ENCODE measurements around the gene IFT57. TPM values are rescaled to one million over a fixed set of nuclear protein-coding genes. Genes with fewer than 3 reads are reported as not detected.

The IFT57 gene
- total and polyA plus RNA-seq, 4 experiments from 2014 or later = 24.1 to 55.2 (median 38.5) TPM

DNA sequence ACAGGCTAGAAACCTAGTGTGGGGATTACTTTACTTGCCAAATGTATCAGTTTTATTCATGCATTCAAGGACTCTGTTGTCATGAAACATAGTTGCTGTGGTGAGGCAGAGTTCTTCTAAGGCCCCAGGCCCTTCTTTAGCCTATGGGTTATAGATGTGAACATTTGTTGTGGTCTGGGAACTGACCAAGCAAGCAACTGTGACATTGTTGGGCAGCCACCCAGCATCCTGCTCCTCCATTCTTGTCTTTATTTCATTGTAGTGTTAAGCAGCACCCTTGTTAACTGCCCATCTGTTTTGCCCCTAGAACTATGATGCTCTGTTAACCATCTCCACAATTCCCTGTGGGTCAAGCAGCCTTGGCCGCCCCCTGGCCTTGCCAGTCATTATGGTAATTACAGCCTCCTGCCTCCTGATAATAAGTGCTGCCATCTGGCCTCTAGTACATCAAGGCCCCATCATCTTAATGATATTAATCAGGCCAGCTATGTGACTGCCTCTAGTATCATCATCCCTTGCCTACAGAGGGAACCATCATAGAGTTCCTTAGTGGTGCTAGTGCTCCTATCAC, 12.2 kb upstream of the IFT57 start:
- H3K4me3 ChIP-seq (ENCODE audit: low read length in 2 of 2) = no peak overlapping the region
- no peaks in the 10 kb centered on the region for H3K9me3 ChIP-seq (ENCODE audit: control insufficient read depth in 1 of 2, low read length in 2 of 2)
- H3K9me3 Mint-ChIP-seq = peaks cover 0 to 4% (median 0%) of the 10 kb centered on the region in 8 donors
- H3K27me3 ChIP-seq (ENCODE audit: insufficient read depth, low read length) = no peaks in the 10 kb centered on the region
- DNase-seq = no peak
- no peaks in the 10 kb centered on the region for H3K36me3 Mint-ChIP-seq
- intact Hi-C loops (cut with micrococcal nuclease) = no loop called here
- H3K36me3 ChIP-seq (ENCODE audit: insufficient read depth, low read length) = no peaks in the 10 kb centered on the region
- H3K27ac ChIP-seq (ENCODE audit: low read depth, low read length) = no peak overlapping the region
- H3K4me1 ChIP-seq (ENCODE audit: insufficient read depth, low read length) = no peaks in the 10 kb centered on the region
- H3K4me3 Mint-ChIP-seq = no peak overlapping the region
- peaks cover 0 to 1% of the 10 kb centered on the region in 2 donors for H3K27me3 Mint-ChIP-seq
- ChIA-PET CTCF (ENCODE audit: partially characterized antibody) (no interaction called here), POLR2A (ENCODE audit: partially characterized antibody) (no interaction called here)
- no peaks in the 10 kb centered on the region for H3K4me1 Mint-ChIP-seq
- peak overlapping the region in 2 of 7 donors; percentile 43 to 61 for H3K27ac Mint-ChIP-seq

DNA sequence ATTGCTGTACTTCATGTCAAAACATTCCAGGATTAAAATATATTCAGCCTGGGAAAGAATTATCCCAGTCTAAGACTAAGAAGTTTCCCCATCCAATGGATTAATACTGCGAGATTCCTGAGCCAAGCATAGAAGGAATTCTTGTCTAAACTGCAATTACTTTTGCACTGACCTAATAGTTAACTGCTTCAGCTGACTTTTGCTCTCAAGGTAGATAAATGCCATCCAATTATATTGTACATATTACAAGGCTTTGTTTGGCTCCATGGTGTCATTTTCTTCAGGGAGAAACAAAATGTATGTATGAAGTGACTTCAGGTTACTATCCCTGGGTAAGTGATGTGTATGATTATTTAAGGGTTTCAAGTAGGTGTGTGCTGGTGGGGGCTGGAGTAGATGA, 6.1 kb upstream of the IFT57 start:
- peak overlapping the region in 1 of 8 donors; percentile 18 for H3K4me3 Mint-ChIP-seq
- H3K27me3 Mint-ChIP-seq = peaks cover 0 to 1% of the 10 kb centered on the region in 2 donors
- Histone ChIP-seq H3K36me3 (ENCODE audit: insufficient read depth, low read length) (no peaks in the 10 kb centered on the region), H3K4me1 (ENCODE audit: insufficient read depth, low read length) (peaks cover 16% of the 10 kb centered on the region), H3K27me3 (ENCODE audit: insufficient read depth, low read length) (no peaks in the 10 kb centered on the region), H3K4me3 (ENCODE audit: low read length in 2 of 2) (no peak overlapping the region), H3K9me3 (ENCODE audit: control insufficient read depth in 1 of 2, low read length in 2 of 2) (no peaks in the 10 kb centered on the region), H3K27ac (ENCODE audit: low read depth, low read length) (no peak overlapping the region)
- peaks cover 15 to 17% (median 16%) of the 10 kb centered on the region in 4 donors for H3K4me1 Mint-ChIP-seq
- H3K27ac Mint-ChIP-seq = peak overlapping the region in 1 of 7 donors; percentile 30
- no peaks in the 10 kb centered on the region for H3K9me3 Mint-ChIP-seq
- ChIA-PET CTCF (ENCODE audit: partially characterized antibody) (interaction anchor here (1.5 kb wide), 1 partner anchor 300 kb away, joined by 4 read pairs; no protein-coding TSS in a partner anchor), POLR2A (ENCODE audit: partially characterized antibody) (interaction anchor here (1.3 kb wide), 1 partner anchor 138 kb away, joined by 3 read pairs; no protein-coding TSS in a partner anchor)
- DNase-seq = no peak
- intact Hi-C loops (cut with micrococcal nuclease) = no loop called here
- H3K36me3 Mint-ChIP-seq = no peaks in the 10 kb centered on the region

DNA sequence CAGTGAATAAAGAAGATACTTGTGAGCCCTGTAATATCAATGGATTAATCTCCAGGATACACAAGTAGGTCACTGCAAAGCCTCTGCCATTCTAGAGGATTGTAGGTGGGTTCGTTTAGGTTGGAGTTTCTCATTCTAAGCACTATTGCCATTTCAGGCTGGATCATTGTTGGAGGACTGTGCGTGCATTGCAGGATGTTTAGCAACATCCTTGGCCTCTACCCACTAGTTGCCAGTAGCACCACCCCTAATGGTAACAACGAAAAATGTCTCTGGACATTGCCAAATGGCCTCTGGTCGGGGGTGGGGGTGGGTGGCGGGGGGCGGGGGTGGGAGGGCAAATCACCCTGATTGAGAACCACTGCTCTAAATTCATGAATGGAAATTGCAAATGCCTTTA, 4.9 kb upstream of the IFT57 start:
- Histone ChIP-seq H3K9me3 (ENCODE audit: control insufficient read depth in 1 of 2, low read length in 2 of 2) (no peaks in the 10 kb centered on the region), H3K27ac (ENCODE audit: low read depth, low read length) (no peak overlapping the region), H3K4me3 (ENCODE audit: low read length in 2 of 2) (no peak overlapping the region), H3K4me1 (ENCODE audit: insufficient read depth, low read length) (peaks cover 20% of the 10 kb centered on the region), H3K36me3 (ENCODE audit: insufficient read depth, low read length) (no peaks in the 10 kb centered on the region), H3K27me3 (ENCODE audit: insufficient read depth, low read length) (no peaks in the 10 kb centered on the region)
- peaks cover 17 to 27% (median 22%) of the 10 kb centered on the region in 4 donors for H3K4me1 Mint-ChIP-seq
- no peak overlapping the region for H3K4me3 Mint-ChIP-seq
- H3K27me3 Mint-ChIP-seq = peaks cover 1% of the 10 kb centered on the region in 2 donors
- no peak overlapping the region for H3K27ac Mint-ChIP-seq
- H3K9me3 Mint-ChIP-seq = no peaks in the 10 kb centered on the region
- intact Hi-C loops (cut with micrococcal nuclease) = no loop called here
- DNase-seq = no peak
- peaks cover 0 to 7% of the 10 kb centered on the region in 2 donors for H3K36me3 Mint-ChIP-seq
- POLR2A ChIA-PET (ENCODE audit: partially characterized antibody) = interaction anchor here (0.7 kb wide), 1 partner anchor 134 kb away, joined by 3 read pairs; no protein-coding TSS in a partner anchor
- CTCF ChIA-PET (ENCODE audit: partially characterized antibody) = no interaction called here

DNA sequence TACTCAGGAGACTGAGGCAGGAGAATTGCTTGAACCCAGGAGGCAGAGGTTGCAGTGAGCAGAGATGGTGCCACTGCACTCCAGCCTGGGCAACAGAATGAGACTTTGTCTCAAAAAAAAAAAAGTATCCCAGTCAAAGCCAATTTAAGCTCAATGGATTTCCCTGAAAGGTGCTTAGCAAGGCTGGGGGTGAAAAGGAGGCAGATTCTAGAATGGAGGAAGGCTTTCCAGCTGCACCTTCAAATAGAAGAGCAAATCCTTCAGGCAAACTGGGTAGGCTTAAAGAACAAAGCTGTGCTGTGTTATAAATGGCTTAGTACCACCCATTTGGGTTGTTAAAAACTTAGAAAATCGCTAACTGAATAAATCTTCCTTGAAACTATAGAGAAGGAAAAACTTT, 3.0 kb upstream of the IFT57 start:
- Histone ChIP-seq H3K36me3 (ENCODE audit: insufficient read depth, low read length) (no peaks in the 10 kb centered on the region), H3K27me3 (ENCODE audit: insufficient read depth, low read length) (no peaks in the 10 kb centered on the region), H3K4me1 (ENCODE audit: insufficient read depth, low read length) (peaks cover 34% of the 10 kb centered on the region), H3K9me3 (ENCODE audit: control insufficient read depth in 1 of 2, low read length in 2 of 2) (no peaks in the 10 kb centered on the region), H3K4me3 (ENCODE audit: low read length in 2 of 2) (no peak overlapping the region), H3K27ac (ENCODE audit: low read depth, low read length) (no peak overlapping the region)
- intact Hi-C loops (cut with micrococcal nuclease) = no loop called here
- DNase-seq = no peak
- peaks cover 0 to 1% of the 10 kb centered on the region in 2 donors for H3K27me3 Mint-ChIP-seq
- peak overlapping the region in 3 of 8 donors; percentile 10 to 97 (median 18) for H3K4me3 Mint-ChIP-seq
- peaks cover 28 to 46% (median 37%) of the 10 kb centered on the region in 4 donors for H3K4me1 Mint-ChIP-seq
- H3K9me3 Mint-ChIP-seq = peaks cover 0 to 1% (median 0%) of the 10 kb centered on the region in 8 donors
- H3K36me3 Mint-ChIP-seq = peaks cover 0 to 12% of the 10 kb centered on the region in 2 donors
- CTCF ChIA-PET (ENCODE audit: partially characterized antibody) = interaction anchor here (1.0 to 1.7 kb wide), 7 partner anchors 76 to 297 kb away, joined by 3 to 4 read pairs (median 3); no protein-coding TSS in a partner anchor
- POLR2A ChIA-PET (ENCODE audit: partially characterized antibody) = interaction anchor here (0.6 to 6.1 kb wide), 7 partner anchors 10 to 134 kb away, joined by 3 to 133 read pairs (median 8); partner anchors contain the start of gene CD47
- peak overlapping the region; percentile 28 to 100 (median 100) for H3K27ac Mint-ChIP-seq

DNA sequence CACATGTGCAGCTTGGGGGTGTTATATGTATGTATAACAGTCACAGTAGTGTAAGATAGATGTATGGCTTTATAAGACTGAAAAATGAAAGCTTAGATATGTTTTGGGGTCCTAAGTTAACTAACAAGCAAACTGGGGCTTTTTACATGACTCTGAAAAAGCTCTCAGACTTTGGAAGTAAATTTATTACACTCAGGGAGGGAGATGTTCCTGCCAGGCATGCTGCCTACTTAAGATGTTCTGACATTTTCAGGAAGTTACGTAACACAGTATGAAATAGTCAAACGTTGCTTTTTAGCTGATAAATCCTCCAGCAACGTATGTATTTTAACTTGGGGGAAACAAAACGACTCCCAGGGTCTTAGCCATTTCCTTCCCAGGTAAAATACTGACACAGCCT, 1.7 kb upstream of the IFT57 start:
- H3K27ac ChIP-seq (ENCODE audit: low read depth, low read length) = peak overlapping the region; percentile 95
- H3K4me3 ChIP-seq (ENCODE audit: low read length in 2 of 2) = peak overlapping the region in 1 of 2 donors; percentile 91
- peak in 4 of 5 donors; percentile 23 to 34 (median 30) for DNase-seq

DNA sequence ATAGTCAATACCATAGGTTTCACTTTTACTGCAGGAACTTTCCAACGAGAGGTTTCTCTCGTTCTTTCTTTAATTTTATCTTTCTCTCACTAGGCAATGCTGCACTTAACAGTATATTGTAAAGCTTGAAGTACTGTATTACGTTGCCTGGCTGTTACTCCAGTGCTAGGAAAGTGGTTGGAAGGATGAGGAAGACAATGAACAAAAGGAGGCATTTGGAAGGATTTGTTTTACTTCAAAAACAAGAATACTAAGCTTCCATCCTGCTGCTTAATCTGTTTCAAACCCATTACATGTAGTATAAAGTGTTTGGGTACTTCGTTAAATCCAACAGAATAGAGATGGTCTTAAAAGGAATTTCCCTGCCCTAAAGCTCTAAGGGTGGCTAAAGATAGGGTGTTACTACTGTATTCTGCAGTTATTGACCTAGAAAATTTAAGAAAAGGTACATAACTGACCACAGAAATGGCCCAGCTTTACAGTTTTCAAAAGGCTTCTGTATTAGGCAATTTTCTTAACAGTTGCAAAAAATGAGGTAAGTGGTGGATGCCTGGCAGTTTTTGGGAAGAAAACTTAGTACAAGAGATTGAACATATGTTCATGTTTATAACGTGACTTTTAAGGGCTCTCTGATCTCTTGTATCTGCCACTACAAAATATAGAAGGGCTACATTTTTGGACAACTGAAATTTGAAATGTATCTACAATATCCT, 785 bp upstream of the IFT57 start:
- DNase-seq = peak in 2 of 5 donors; percentile 8 to 38
- POLR2A ChIA-PET (ENCODE audit: partially characterized antibody) = interaction anchor here (0.7 to 6.1 kb wide), 28 partner anchors 8 to 381 kb away, joined by 3 to 133 read pairs (median 4); partner anchors contain the start of genes CD47, CIP2A, DZIP3 and HHLA2
- peaks cover 49% of the 10 kb centered on the region for H3K4me1 ChIP-seq (ENCODE audit: insufficient read depth, low read length)

More for the DNA sequence above, 1.7 kb upstream of the IFT57 start:
- H3K36me3 ChIP-seq (ENCODE audit: insufficient read depth, low read length) = no peaks in the 10 kb centered on the region
- H3K9me3 ChIP-seq (ENCODE audit: control insufficient read depth in 1 of 2, low read length in 2 of 2) = no peaks in the 10 kb centered on the region
- Mint-ChIP-seq H3K27ac (peak overlapping the region; percentile 100), H3K4me3 (peak overlapping the region; percentile 95 to 99 (median 98)), H3K4me1 (peaks cover 38 to 57% (median 48%) of the 10 kb centered on the region in 4 donors), H3K9me3 (peaks cover 0 to 1% (median 0%) of the 10 kb centered on the region in 8 donors), H3K27me3 (peaks cover 0 to 1% of the 10 kb centered on the region in 2 donors), H3K36me3 (peaks cover 0 to 16% of the 10 kb centered on the region in 2 donors)
- ChIA-PET POLR2A (ENCODE audit: partially characterized antibody) (interaction anchor here (0.9 to 6.1 kb wide), 13 partner anchors 9 to 702 kb away, joined by 3 to 133 read pairs (median 5); partner anchors contain the start of genes BBX and CD47), CTCF (ENCODE audit: partially characterized antibody) (interaction anchor here (0.6 to 2.1 kb wide), 14 partner anchors 9 to 296 kb away, joined by 3 to 7 read pairs (median 4); no protein-coding TSS in a partner anchor)
- no peaks in the 10 kb centered on the region for H3K27me3 ChIP-seq (ENCODE audit: insufficient read depth, low read length)
- intact Hi-C loops (cut with micrococcal nuclease) = loop anchor here (2.0 to 5.0 kb wide), 6 partner anchors 68 to 1583 kb away; no protein-coding TSS in a partner anchor
- H3K4me1 ChIP-seq (ENCODE audit: insufficient read depth, low read length) = peaks cover 44% of the 10 kb centered on the region

More for the DNA sequence above, 785 bp upstream of the IFT57 start:
- Histone ChIP-seq H3K9me3 (ENCODE audit: control insufficient read depth in 1 of 2, low read length in 2 of 2) (no peaks in the 10 kb centered on the region), H3K27me3 (ENCODE audit: insufficient read depth, low read length) (no peaks in the 10 kb centered on the region), H3K36me3 (ENCODE audit: insufficient read depth, low read length) (no peaks in the 10 kb centered on the region), H3K4me3 (ENCODE audit: low read length in 2 of 2) (peak overlapping the region; percentile 66 to 91), H3K27ac (ENCODE audit: low read depth, low read length) (peak overlapping the region; percentile 95)
- H3K9me3 Mint-ChIP-seq = peaks cover 0 to 1% (median 0%) of the 10 kb centered on the region in 8 donors
- intact Hi-C loops (cut with micrococcal nuclease) = loop anchor here (1.0 to 5.0 kb wide), 9 partner anchors 69 to 1584 kb away; partner anchors contain the start of genes CD47 and TRAT1
- H3K27me3 Mint-ChIP-seq = peaks cover 0 to 1% of the 10 kb centered on the region in 2 donors
- H3K4me1 Mint-ChIP-seq = peaks cover 37 to 57% (median 47%) of the 10 kb centered on the region in 4 donors
- peaks cover 0 to 18% of the 10 kb centered on the region in 2 donors for H3K36me3 Mint-ChIP-seq
- peak overlapping the region; percentile 100 for H3K27ac Mint-ChIP-seq
- peak overlapping the region; percentile 95 to 99 (median 98) for H3K4me3 Mint-ChIP-seq
- CTCF ChIA-PET (ENCODE audit: partially characterized antibody) = interaction anchor here (0.6 to 2.1 kb wide), 10 partner anchors 8 to 284 kb away, joined by 3 to 7 read pairs (median 4); no protein-coding TSS in a partner anchor
